Measurements from ENCODE around the gene PCBD1.

The PCBD1 gene

DNA sequence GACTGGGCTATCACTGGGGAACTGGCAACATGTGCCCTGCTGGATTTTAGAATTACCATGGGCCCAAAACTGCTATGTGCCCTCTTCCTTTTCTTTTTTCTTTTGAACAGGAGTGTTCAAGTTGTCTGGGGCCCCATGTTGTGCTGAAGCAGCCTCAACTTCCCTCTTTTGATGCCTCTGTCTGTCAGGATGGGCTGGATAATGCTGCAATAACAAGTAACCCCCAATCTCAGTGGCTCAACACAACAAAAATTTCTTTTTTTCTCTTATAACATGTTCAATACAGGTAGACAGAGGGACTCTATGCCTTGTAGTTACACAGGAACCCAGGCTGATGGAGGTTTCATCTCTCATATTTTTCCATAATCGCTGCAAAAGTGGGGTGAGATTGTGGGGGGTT lies 8.2 kb upstream of the PCBD1 start:
- no peak overlapping the region for H3K4me3 ChIP-seq (ENCODE audit: low read depth, low read length)
- no peak for DNase-seq (ENCODE audit: low read depth)
- TF ChIP-seq, protein P1, sequence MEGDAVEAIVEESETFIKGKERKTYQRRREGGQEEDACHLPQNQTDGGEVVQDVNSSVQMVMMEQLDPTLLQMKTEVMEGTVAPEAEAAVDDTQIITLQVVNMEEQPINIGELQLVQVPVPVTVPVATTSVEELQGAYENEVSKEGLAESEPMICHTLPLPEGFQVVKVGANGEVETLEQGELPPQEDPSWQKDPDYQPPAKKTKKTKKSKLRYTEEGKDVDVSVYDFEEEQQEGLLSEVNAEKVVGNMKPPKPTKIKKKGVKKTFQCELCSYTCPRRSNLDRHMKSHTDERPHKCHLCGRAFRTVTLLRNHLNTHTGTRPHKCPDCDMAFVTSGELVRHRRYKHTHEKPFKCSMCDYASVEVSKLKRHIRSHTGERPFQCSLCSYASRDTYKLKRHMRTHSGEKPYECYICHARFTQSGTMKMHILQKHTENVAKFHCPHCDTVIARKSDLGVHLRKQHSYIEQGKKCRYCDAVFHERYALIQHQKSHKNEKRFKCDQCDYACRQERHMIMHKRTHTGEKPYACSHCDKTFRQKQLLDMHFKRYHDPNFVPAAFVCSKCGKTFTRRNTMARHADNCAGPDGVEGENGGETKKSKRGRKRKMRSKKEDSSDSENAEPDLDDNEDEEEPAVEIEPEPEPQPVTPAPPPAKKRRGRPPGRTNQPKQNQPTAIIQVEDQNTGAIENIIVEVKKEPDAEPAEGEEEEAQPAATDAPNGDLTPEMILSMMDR (IDR thresholded peaks at IDR 0.05; ENCODE audit: low read depth, low read length, missing control alignments): no peak
- in situ Hi-C loops (cut with HindIII; ENCODE audit: low sequenced_read_pairs): no loop called here

DNA sequence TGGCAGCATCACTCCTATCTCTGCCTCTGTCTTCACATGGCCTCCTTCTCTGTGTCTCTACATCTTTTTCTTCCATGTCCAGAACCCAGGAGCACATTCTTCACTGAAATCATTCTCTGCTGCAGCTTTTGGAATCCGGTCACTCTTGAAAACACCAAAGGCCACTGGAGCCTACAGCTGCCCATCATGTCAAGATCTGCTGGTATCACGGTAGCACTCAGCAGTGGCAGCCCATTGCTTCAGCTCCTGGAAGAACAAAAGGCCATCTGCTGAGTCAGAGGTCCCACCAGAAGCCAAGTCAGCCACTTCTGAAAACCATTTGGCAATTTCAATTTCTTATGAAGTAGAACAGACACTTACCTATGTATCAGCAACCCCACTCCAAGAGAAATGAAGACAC lies 6.1 kb upstream of the PCBD1 start:
- TF ChIP-seq, protein P1 (IDR thresholded peaks at IDR 0.05; ENCODE audit: low read depth, low read length, missing control alignments): no peak
- in situ Hi-C loops (cut with HindIII; ENCODE audit: low sequenced_read_pairs): no loop called here
- no peak for DNase-seq (ENCODE audit: low read depth)
- H3K4me3 ChIP-seq (ENCODE audit: low read depth, low read length): no peak overlapping the region

DNA sequence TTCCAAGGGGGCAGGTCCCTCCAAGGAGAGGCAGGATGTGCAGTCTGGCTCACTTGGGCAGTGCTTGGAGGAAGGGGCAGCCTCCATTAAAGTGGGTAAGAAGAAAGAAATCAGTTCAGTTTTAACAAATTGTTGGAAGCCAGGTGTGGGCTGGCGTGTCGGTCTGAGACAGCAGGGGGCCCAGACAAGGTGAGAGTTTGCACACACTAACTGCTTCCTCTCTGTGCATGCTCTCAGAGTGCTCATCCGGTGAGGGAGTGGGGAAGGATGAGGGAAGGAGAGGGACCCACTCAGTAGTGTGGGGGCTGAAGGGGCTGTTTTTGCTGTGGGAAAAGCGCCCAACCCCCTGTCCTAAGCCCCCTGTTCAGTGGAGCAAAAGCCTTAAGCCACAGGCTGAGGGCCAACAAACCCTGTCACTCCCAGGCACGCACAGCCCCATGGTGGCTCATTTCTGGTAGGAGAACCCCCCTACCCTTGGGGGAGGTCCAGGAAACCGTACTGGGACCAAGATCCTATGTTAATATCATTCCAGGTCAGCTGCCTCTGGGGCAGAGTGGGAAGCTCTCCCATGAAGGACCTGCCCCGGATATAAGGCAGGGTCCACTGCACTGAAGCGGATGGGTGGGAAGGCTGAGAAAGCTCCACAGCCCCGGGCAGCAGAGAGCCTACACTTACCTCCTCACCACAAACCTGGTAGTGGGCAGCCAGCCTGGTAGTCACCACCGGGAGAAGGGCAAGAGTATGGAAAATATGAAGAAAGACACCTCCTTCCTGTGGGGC lies 5.1 kb upstream of the PCBD1 start:
- TF ChIP-seq, protein P1 (IDR thresholded peaks at IDR 0.05; ENCODE audit: low read depth, low read length, missing control alignments): no peak
- no peak for DNase-seq (ENCODE audit: low read depth)
- in situ Hi-C loops (cut with HindIII; ENCODE audit: low sequenced_read_pairs): no loop called here
- no peak overlapping the region for H3K4me3 ChIP-seq (ENCODE audit: low read depth, low read length)

DNA sequence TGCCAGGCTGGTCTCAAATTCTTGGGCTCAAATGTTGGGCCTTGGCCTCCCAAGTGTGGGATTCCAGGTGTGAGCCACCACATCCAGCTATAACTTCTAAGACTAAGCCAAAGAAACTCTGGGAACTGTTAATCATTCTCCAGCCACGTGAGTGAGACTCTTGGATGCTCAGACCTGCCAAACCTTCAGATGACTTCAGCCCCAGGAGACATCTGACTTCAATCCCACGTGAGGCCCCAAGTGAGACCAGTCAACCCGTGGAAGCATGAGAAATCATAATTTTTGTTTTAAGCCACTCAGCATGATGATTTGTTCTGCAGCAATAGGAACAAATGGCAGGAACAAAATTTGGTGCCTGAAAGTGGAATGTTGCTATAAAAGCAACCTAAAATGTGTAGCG lies 4.3 kb upstream of the PCBD1 start:
- in situ Hi-C loops (cut with HindIII; ENCODE audit: low sequenced_read_pairs): no loop called here
- no peak overlapping the region for H3K4me3 ChIP-seq (ENCODE audit: low read depth, low read length)
- TF ChIP-seq, protein P1 (IDR thresholded peaks at IDR 0.05; ENCODE audit: low read depth, low read length, missing control alignments): no peak
- DNase-seq (ENCODE audit: low read depth): no peak

DNA sequence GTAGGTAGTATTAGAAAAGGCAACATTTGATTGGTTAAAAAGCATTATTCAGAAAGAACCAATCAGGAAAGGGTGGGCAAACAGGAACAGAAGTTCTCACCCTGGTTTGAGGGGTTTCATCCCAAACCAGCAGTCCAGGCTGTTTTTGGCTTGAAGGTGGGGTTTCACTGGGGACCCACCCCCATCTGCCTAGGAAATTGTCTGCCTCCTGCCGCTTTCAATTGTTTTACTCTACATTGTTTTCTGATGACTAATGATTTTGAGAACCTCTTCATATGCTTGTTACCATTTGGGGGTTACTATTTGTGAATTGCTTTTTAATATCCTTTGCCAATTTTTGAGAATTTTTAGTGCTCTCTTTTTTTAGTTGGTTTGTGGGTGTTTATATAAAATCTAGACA lies 3.3 kb upstream of the PCBD1 start:
- TF ChIP-seq, protein P1 (IDR thresholded peaks at IDR 0.05; ENCODE audit: low read depth, low read length, missing control alignments): no peak
- in situ Hi-C loops (cut with HindIII; ENCODE audit: low sequenced_read_pairs): no loop called here
- DNase-seq (ENCODE audit: low read depth): no peak
- H3K4me3 ChIP-seq (ENCODE audit: low read depth, low read length): no peak overlapping the region

DNA sequence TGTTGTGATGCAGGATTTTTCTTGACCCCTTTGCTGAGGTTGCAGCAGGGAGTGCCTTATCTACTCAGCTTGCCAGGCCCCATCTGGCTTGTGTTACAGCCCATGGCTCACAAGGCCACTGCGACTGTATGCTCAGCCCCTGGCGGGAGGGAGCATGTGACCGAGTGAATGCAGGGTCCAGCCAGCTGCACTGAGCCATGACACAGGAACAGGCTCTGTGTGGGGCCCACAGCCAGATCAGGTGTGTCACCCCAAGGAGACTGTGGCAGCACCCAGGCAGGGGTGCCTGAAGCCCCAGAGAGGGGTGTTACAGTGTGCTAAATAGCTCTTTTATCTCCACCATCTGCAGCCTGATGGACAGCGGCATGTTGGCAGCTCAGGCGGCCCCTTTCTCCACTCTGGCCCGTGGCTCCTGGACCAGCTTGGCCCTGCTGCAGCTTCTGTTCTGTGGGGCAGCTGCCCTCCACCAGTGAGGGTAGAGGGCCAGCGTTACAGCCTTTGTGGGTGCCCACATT lies 2.6 kb upstream of the PCBD1 start:
- DNase-seq (ENCODE audit: low read depth): no peak
- H3K4me3 ChIP-seq (ENCODE audit: low read depth, low read length): no peak overlapping the region
- TF ChIP-seq, protein P1 (IDR thresholded peaks at IDR 0.05; ENCODE audit: low read depth, low read length, missing control alignments): no peak
- in situ Hi-C loops (cut with HindIII; ENCODE audit: low sequenced_read_pairs): no loop called here
